Amniotic stem cell (primary cell): Measurements from ENCODE around the gene LIN54.

Experiments used
- DNase-seq: peaks from one replicate; lab custom pipeline; 2025; lab: John Stamatoyannopoulos, UW

LIN54 gene

DNA sequence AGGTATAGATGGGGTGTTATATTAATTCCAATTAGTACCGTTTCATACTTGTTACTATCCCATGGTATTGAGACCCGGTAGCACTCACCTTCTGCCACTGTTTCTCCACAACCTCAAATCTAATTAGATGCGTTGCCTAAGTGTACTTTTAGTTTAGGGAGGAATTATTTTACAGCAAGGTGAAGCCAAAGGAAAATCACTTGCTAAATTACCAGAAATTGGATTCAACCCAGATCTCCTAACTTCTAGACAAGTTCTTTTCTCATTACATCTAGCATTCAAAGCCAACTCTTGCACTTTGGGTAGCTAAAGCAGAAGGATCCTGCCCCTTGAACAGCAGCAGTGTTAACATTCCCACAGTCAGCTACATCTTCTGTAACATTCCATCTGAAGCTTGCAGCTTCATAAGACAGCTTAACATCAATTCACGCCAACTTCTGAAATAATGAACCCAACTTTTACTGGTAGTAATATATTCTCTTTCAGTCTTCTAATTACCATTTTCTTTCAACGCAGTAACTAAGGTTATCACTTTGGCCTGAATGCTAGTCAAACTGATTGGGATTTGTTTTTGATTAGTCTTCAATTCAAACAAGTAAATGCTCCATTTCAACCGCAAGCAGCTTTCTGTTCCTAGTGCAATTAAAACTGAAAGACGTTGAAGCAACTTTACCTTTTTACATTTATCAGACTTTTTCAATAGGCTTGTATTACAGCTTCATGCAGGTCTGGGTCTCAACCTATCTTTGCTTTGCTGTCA lies 118.7 kb downstream of the LIN54 start:
- no peak for DNase-seq

- peak; percentile 93 for DNase-seq
These were observed 119.5 kb downstream of the LIN54 start, which contains the start of gene SEC31A for GRCh38 chr4:82890901-82891706. Gene SEC31A, minus strand, starts transcription at chr4:82891153. Its CDS starts 9,217 bp downstream, at chr4:82881936.

- DNase-seq: no peak
These were observed 120.1 kb downstream of the LIN54 start for GRCh38 chr4:82890528-82890900.

DNA sequence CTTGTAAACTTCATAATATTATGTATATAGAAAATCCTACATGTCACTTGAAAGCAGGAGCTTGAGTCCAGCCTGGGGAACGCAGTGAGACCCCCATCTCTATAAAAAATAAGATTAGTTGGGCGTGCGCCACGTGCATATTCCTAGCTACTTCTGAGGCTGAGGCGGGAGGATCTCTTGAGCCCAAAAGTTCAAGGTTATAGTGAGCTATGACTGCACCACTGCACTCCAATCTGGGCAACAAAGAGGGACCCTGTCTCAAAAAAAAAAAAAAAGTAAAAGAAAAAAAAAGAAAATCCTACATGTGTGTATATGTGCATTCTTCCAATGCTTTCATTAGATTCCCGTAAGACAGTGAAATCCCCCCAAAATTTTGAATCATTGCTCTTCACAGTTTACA lies 121.3 kb downstream of the LIN54 start:
- DNase-seq: no peak

GRCh38 chr4:82886147-82886942 lies 124.3 kb downstream of the LIN54 start:
- no peak for DNase-seq

GRCh38 chr4:82885410-82885809 lies 125.2 kb downstream of the LIN54 start:
- DNase-seq: no peak
